OCI-LY1 (cell line): Measurements from ENCODE around the gene SLC5A5.
A peak's percentile ranks its signal among the peaks of the same experiment; 100 is the strongest.

Experiments
- H2AFZ ChIP-seq: fragments of 200-600 bp; sonication (generic), shearing (Covaris generic); 2 replicates; pipeline ENCODE4 v1.6.0; 2014; ENCODE audit warnings: antibody characterized with exemption, mild to moderate bottlenecking, low read length
- H3F3A ChIP-seq: fragments of 200-600 bp; sonication (generic), shearing (Covaris generic); 2 replicates; pipeline ENCODE4 v1.6.0; 2014; ENCODE audit warnings: mild to moderate bottlenecking, antibody characterized with exemption, low read length, moderate library complexity; ENCODE audit not compliant: insufficient read depth
- H3K27ac ChIP-seq: fragments of 200-600 bp; sonication (generic); 2 replicates; pipeline ENCODE4 v1.5.1; 2014; ENCODE audit warnings: low read length, mixed run types, mild to moderate bottlenecking, low read depth; ENCODE audit not compliant: poor library complexity, severe bottlenecking
- H3K27me3 ChIP-seq: fragments of 200-600 bp; sonication (generic); 2 replicates; pipeline ENCODE4 v1.6.0; 2014; ENCODE audit warnings: antibody characterized with exemption, mild to moderate bottlenecking, low read length, moderate library complexity; ENCODE audit not compliant: insufficient read depth
- H3K36me3 ChIP-seq: fragments of 200-600 bp; sonication (generic); 2 replicates; pipeline ENCODE4 v1.6.1; 2014; ENCODE audit warnings: mild to moderate bottlenecking, antibody characterized with exemption, low read length, moderate library complexity, mixed read lengths; ENCODE audit not compliant: insufficient read depth
- H3K4me1 ChIP-seq: fragments of 200-600 bp; sonication (generic); 2 replicates; pipeline ENCODE4 v1.5.1; 2014; ENCODE audit warnings: mild to moderate bottlenecking, low read length, moderate library complexity; ENCODE audit not compliant: insufficient read depth, severe bottlenecking
- H3K4me2 ChIP-seq: fragments of 200-600 bp; sonication (generic), shearing (Covaris generic); 2 replicates; pipeline ENCODE4 v1.6.1; 2014; ENCODE audit warnings: low read length
- H3K4me3 ChIP-seq: fragments of 200-600 bp; sonication (generic); 2 replicates; pipeline ENCODE4 v1.5.1; 2014; ENCODE audit warnings: low read length, low read depth, mild to moderate bottlenecking, mixed read lengths; ENCODE audit not compliant: poor library complexity, severe bottlenecking
- H3K79me2 ChIP-seq: fragments of 200-600 bp; shearing (Covaris generic); 2 replicates; pipeline ENCODE4 v1.6.1; 2016; ENCODE audit warnings: mixed run types, low read length, mixed read lengths; ENCODE audit not compliant: insufficient read depth
- H3K9ac ChIP-seq: fragments of 200-600 bp; sonication (generic), shearing (Covaris generic); 2 replicates; pipeline ENCODE4 v1.6.1; 2014; ENCODE audit warnings: mild to moderate bottlenecking, low read length, mixed read lengths
- H3K9me2 ChIP-seq: fragments of 200-600 bp; sonication (generic), shearing (Covaris generic); 2 replicates; pipeline ENCODE4 v1.6.1; 2014; ENCODE audit warnings: low read depth, mild to moderate bottlenecking, low read length, mixed read lengths
- H3K9me3 ChIP-seq: fragments of 200-600 bp; shearing (Covaris generic); 2 replicates; pipeline ENCODE4 v1.6.1; 2014; ENCODE audit warnings: low read length, mixed read lengths
- H4K20me1 ChIP-seq: fragments of 200-600 bp; sonication (generic), shearing (Covaris generic); 2 replicates; pipeline ENCODE4 v1.6.0; 2016; ENCODE audit warnings: mild to moderate bottlenecking, low read length; ENCODE audit not compliant: insufficient read depth
- EZH2 ChIP-seq: fragments of 200-600 bp; sonication (generic), shearing (Covaris generic); IDR thresholded peaks from 2 replicates; pipeline ENCODE4 v1.8.0; 2017; ENCODE audit warnings: borderline replicate concordance, mixed run types, mild to moderate bottlenecking, antibody characterized with exemption, low read length, moderate library complexity, mixed read lengths
- TF ChIP-seq, protein P1 (sequence below): fragments of 200-600 bp; sonication (generic), shearing (Covaris generic); IDR thresholded peaks from 2 replicates; pipeline ENCODE4 v1.5.1; 2017; ENCODE audit warnings: mild to moderate bottlenecking, antibody characterized with exemption, low read length, moderate library complexity, mixed read lengths

The SLC5A5 gene

DNA sequence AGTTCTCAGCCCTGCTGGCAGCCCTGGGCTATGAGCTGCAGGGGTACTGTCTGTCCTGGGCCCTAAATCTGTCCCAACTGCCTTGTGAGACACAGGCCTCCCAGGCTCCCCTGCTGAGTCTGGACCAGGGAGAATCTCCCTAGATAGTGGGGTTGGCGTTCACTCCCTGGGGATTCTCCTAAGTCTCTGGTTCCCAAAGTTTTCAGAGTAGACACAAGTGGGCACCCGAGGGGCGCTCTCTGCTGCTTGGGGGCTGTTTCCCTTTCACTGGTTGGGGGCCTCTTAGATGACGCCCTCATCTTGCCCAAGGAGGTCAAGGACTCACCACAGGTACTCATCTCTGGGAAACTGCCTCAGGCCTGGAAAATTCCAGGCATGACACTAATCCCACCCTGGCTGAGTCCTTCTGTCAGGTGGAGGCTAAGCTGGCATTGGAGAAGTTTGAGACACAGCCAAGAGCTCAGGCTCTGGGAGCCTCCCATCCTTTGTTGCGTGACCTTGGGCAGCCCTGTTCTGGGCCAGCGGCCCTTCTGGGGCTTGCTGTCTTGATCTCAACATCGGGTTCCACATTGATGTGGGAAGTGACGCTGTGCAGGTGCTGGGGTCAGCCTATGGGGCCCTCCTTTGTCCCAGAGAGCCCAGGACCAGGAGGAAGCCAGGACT lies 8.1 kb upstream of the SLC5A5 start:
- H3K27me3 ChIP-seq = no peaks in the 10 kb centered on the region; the same call in 1 of the 2 replicates
- no peak overlapping the region for H2AFZ ChIP-seq
- H3K4me2 ChIP-seq = no peak overlapping the region
- H3K9me3 ChIP-seq = no peaks in the 10 kb centered on the region
- H3K36me3 ChIP-seq = peaks cover 58% of the 10 kb centered on the region
- H3K9ac ChIP-seq = no peak overlapping the region
- no peak overlapping the region for H3K4me3 ChIP-seq
- no peaks in the 10 kb centered on the region for H4K20me1 ChIP-seq
- no peak for TF ChIP-seq EZH2
- TF ChIP-seq, protein P1, sequence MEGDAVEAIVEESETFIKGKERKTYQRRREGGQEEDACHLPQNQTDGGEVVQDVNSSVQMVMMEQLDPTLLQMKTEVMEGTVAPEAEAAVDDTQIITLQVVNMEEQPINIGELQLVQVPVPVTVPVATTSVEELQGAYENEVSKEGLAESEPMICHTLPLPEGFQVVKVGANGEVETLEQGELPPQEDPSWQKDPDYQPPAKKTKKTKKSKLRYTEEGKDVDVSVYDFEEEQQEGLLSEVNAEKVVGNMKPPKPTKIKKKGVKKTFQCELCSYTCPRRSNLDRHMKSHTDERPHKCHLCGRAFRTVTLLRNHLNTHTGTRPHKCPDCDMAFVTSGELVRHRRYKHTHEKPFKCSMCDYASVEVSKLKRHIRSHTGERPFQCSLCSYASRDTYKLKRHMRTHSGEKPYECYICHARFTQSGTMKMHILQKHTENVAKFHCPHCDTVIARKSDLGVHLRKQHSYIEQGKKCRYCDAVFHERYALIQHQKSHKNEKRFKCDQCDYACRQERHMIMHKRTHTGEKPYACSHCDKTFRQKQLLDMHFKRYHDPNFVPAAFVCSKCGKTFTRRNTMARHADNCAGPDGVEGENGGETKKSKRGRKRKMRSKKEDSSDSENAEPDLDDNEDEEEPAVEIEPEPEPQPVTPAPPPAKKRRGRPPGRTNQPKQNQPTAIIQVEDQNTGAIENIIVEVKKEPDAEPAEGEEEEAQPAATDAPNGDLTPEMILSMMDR = no peak
- H3K27ac ChIP-seq = no peak overlapping the region
- H3K4me1 ChIP-seq = peaks cover 25% of the 10 kb centered on the region
- H3K79me2 ChIP-seq = peaks cover 19% of the 10 kb centered on the region
- 0 out of 2 replicates have a peak, but pooled peaks cover 6% of the 10 kb centered on the region for H3F3A ChIP-seq
- no peaks in the 10 kb centered on the region for H3K9me2 ChIP-seq

DNA sequence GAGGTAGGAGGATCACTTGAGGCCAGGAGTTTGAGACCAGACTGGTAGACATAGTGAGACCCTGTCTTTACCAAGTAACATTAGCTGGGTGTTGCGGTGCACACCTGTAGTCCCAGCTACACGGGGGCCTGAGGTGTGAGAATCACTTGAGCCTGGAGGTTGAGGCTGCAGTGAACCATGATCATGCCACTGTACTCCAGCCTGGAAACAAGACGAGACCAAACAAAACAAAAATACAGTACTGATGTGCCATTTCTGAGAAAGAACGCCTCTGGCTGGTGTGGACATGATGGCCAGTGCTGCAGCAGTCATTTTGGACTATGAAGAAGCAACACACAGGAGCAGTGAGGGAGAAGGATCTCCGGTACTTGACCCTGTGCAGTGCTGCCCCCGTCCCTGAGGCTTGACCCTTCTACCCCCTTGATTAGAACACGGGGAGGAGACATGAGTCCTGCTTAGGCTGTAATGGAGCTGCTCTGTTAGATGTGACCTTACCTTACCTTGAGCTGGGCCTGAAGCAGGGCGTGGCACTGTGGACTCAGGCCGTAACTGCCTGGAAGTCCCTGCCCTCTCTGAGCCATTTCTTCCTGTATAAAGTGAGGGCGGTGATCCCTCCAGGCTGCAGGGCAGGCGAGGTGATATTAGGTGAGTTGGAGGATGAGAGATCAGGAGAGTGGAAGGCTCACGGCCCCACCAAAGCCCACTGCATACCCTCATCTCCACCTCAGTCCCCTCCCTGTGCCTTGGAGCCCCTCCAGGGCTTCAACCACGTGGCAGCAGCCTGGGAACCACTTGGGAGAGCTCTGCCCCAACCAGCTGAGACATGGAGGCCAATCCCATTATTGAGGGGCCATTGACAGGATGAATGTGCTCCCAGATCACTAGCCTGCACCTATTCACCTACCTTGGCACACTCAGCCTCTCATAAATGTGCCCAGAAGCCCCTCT lies 6.1 kb upstream of the SLC5A5 start:
- Histone ChIP-seq H2AFZ (no peak overlapping the region), H4K20me1 (no peaks in the 10 kb centered on the region), H3K27ac (peak overlapping the region; percentile 30), H3K4me2 (no peak overlapping the region), H3K79me2 (peaks cover 12% of the 10 kb centered on the region), H3K4me1 (peaks cover 19% of the 10 kb centered on the region), H3K4me3 (no peak overlapping the region), H3K9ac (no peak overlapping the region), H3K27me3 (no peaks in the 10 kb centered on the region; the same call in 1 of the 2 replicates), H3K9me3 (no peaks in the 10 kb centered on the region), H3K9me2 (no peaks in the 10 kb centered on the region), H3K36me3 (peaks cover 51% of the 10 kb centered on the region), H3F3A (0 out of 2 replicates have a peak, but pooled peaks cover 6% of the 10 kb centered on the region)
- TF ChIP-seq EZH2 = no peak
- TF ChIP-seq, protein P1 = no peak

DNA sequence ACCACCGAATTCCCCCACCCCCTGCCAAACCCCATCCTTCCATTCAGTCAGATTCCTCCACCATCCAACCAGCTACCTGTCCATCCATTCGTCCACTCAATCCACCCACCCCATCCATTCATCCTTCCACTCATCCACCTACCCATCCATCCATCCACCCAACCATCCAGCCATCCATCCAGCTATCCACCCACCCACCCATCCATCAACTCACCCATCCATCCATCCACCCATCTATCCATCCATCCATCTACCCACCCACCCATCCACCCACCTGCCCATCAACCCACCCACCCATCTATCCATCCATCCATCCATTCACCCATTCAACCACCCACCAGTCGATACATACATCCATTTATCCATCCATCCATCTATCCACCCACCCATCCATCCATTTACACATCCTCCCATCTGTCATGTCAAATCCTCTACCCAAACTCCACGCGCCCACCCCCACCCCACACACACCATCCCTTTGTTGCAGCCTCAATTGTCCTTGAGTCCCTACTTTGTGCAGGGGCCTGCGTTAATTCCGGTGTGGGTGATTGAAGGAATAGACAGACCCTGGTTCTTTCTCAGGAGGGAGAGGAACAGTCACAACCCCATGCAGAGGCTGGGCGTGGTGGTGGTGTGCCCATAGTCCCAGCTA lies 5.3 kb upstream of the SLC5A5 start:
- Histone ChIP-seq H3K9ac (no peak overlapping the region), H3K4me1 (peaks cover 11% of the 10 kb centered on the region), H4K20me1 (no peaks in the 10 kb centered on the region), H3K4me3 (no peak overlapping the region), H3K9me3 (no peaks in the 10 kb centered on the region), H3F3A (0 out of 2 replicates have a peak, but pooled peaks cover 6% of the 10 kb centered on the region), H3K27me3 (no peaks in the 10 kb centered on the region; the same call in 1 of the 2 replicates), H3K4me2 (no peak overlapping the region), H3K36me3 (peaks cover 43% of the 10 kb centered on the region), H3K9me2 (no peaks in the 10 kb centered on the region), H3K79me2 (0 out of 2 replicates have a peak, but pooled peaks cover 4% of the 10 kb centered on the region), H2AFZ (no peak overlapping the region), H3K27ac (no peak overlapping the region)
- TF ChIP-seq, protein P1 = no peak
- TF ChIP-seq EZH2 = no peak
